ENCODE data around the gene CYP3A7.
"Not testable (repeated sequence)": the region's sequence is repeated elsewhere in the genome, so short reads cannot be mapped to it uniquely, and the experiment has no call there.

DNA sequence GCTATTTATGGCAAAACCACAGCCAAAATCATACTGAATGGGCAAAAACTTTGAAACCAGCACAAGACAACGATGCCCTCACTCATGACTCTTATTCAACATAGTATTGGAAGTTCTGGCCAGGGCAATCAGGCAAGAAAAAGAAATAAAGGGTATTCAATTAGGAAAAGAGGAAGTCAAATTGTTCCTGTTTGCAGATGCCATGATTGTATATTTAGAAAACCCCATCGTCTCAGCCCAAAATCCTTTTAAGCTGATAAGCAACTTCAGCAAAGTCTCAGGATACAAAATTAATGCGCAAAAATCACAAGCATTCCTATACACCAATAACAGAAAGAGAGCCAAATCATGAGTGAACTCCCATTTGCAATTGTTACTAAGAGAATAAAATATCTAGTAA lies 10.4 kb upstream of the CYP3A7 start:
- TF ChIP-seq, protein P1, sequence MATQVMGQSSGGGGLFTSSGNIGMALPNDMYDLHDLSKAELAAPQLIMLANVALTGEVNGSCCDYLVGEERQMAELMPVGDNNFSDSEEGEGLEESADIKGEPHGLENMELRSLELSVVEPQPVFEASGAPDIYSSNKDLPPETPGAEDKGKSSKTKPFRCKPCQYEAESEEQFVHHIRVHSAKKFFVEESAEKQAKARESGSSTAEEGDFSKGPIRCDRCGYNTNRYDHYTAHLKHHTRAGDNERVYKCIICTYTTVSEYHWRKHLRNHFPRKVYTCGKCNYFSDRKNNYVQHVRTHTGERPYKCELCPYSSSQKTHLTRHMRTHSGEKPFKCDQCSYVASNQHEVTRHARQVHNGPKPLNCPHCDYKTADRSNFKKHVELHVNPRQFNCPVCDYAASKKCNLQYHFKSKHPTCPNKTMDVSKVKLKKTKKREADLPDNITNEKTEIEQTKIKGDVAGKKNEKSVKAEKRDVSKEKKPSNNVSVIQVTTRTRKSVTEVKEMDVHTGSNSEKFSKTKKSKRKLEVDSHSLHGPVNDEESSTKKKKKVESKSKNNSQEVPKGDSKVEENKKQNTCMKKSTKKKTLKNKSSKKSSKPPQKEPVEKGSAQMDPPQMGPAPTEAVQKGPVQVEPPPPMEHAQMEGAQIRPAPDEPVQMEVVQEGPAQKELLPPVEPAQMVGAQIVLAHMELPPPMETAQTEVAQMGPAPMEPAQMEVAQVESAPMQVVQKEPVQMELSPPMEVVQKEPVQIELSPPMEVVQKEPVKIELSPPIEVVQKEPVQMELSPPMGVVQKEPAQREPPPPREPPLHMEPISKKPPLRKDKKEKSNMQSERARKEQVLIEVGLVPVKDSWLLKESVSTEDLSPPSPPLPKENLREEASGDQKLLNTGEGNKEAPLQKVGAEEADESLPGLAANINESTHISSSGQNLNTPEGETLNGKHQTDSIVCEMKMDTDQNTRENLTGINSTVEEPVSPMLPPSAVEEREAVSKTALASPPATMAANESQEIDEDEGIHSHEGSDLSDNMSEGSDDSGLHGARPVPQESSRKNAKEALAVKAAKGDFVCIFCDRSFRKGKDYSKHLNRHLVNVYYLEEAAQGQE (IDR thresholded peaks at IDR 0.05), result not testable (repeated sequence)
- TF ChIP-seq POLR2A (IDR thresholded peaks at IDR 0.05; ENCODE audit: low read length); KDM1A (IDR thresholded peaks at IDR 0.05; ENCODE audit: low read depth); PHF8 (IDR thresholded peaks at IDR 0.05; ENCODE audit: borderline replicate concordance, low read depth); BHLHE40 (IDR thresholded peaks at IDR 0.05; ENCODE audit: low read depth, low read length); RCOR1 (IDR thresholded peaks at IDR 0.05; ENCODE audit: low read depth, low read length); CHD2 (IDR thresholded peaks at IDR 0.05; ENCODE audit: low read length, partially characterized antibody); HDAC2 (IDR thresholded peaks at IDR 0.05); RARB (CRISPR knock-in tag; IDR thresholded peaks at IDR 0.05): not testable (repeated sequence)
- TF ChIP-seq, protein P2, sequence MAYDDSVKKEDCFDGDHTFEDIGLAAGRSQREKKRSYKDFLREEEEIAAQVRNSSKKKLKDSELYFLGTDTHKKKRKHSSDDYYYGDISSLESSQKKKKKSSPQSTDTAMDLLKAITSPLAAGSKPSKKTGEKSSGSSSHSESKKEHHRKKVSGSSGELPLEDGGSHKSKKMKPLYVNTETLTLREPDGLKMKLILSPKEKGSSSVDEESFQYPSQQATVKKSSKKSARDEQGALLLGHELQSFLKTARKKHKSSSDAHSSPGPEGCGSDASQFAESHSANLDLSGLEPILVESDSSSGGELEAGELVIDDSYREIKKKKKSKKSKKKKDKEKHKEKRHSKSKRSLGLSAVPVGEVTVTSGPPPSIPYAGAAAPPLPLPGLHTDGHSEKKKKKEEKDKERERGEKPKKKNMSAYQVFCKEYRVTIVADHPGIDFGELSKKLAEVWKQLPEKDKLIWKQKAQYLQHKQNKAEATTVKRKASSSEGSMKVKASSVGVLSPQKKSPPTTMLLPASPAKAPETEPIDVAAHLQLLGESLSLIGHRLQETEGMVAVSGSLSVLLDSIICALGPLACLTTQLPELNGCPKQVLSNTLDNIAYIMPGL (CRISPR knock-in tag; IDR thresholded peaks at IDR 0.05; ENCODE audit: borderline replicate concordance), result not testable (repeated sequence)
- TF ChIP-seq, protein P3, sequence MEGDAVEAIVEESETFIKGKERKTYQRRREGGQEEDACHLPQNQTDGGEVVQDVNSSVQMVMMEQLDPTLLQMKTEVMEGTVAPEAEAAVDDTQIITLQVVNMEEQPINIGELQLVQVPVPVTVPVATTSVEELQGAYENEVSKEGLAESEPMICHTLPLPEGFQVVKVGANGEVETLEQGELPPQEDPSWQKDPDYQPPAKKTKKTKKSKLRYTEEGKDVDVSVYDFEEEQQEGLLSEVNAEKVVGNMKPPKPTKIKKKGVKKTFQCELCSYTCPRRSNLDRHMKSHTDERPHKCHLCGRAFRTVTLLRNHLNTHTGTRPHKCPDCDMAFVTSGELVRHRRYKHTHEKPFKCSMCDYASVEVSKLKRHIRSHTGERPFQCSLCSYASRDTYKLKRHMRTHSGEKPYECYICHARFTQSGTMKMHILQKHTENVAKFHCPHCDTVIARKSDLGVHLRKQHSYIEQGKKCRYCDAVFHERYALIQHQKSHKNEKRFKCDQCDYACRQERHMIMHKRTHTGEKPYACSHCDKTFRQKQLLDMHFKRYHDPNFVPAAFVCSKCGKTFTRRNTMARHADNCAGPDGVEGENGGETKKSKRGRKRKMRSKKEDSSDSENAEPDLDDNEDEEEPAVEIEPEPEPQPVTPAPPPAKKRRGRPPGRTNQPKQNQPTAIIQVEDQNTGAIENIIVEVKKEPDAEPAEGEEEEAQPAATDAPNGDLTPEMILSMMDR (IDR thresholded peaks at IDR 0.05), result not testable (repeated sequence)
- TF ChIP-seq, protein P4, sequence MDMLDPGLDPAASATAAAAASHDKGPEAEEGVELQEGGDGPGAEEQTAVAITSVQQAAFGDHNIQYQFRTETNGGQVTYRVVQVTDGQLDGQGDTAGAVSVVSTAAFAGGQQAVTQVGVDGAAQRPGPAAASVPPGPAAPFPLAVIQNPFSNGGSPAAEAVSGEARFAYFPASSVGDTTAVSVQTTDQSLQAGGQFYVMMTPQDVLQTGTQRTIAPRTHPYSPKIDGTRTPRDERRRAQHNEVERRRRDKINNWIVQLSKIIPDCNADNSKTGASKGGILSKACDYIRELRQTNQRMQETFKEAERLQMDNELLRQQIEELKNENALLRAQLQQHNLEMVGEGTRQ (IDR thresholded peaks at IDR 0.05), result not testable (repeated sequence)

Measured in A549 (cell line).